ENCODE results near the gene TCP1.
"Not testable (repeated sequence)": the region's sequence is repeated elsewhere in the genome, so short reads cannot be mapped to it uniquely, and the experiment has no call there.

- not testable (repeated sequence) for TF ChIP-seq MAZ (CRISPR knock-in tag; conservative IDR thresholded peaks at IDR 0.05 in 1 of 2, IDR thresholded peaks at IDR 0.05 in 1 of 2); JUN (IDR thresholded peaks at IDR 0.05; ENCODE audit: borderline replicate concordance, low read depth, low read length); JUN (CRISPR knock-in tag; IDR thresholded peaks at IDR 0.05; ENCODE audit: borderline replicate concordance); ZBTB8A (IDR thresholded peaks at IDR 0.05; ENCODE audit: partially characterized antibody); CBX1 (IDR thresholded peaks at IDR 0.05; ENCODE audit: low read depth)
Measured at GRCh38 chr6:159733395-159733794, 56.0 kb downstream of the TCP1 start.

Data from K562 (cell line).